OCI-LY7 (cell line): Measurements from ENCODE around the gene RPRD1A.
A peak's percentile ranks its signal among the peaks of the same experiment; 100 is the strongest.

Experiments used
- CTCF ChIP-seq: fragments of 200-600 bp; sonication (generic); conservative IDR thresholded peaks from 2 replicates; pipeline ENCODE4 v1.5.1; 2014; ENCODE audit warnings: mild to moderate bottlenecking, antibody characterized with exemption, low read length, moderate library complexity, mixed read lengths
- EZH2phosphoT487 ChIP-seq: fragments of 200-600 bp; sonication (generic); IDR thresholded peaks from 2 replicates; pipeline ENCODE4 v1.6.1; 2018; ENCODE audit warnings: low read depth, borderline replicate concordance, mild to moderate bottlenecking, mixed run types, antibody characterized with exemption, low read length, moderate library complexity, mixed read lengths

GRCh38 chr18:36095936-36096519 is 28.7 kb upstream of the RPRD1A start:
- TF ChIP-seq CTCF (peak; percentile 78), EZH2phosphoT487 (no peak)
